ENCODE measurements around the gene ANO1. TPM values are rescaled to one million over a fixed set of nuclear protein-coding genes. Genes with fewer than 3 reads are reported as not detected.

ANO1 gene
- total RNA-seq, 2 donors from 2014 or later: 10.2 to 29.4 TPM

- no peaks in the 10 kb centered on the region for H3K4me1 ChIP-seq
- H3K4me3 ChIP-seq: no peak overlapping the region
- no peak overlapping the region for H3K27ac ChIP-seq
- peaks cover 0 to 10% of the 10 kb centered on the region in 2 donors for H3K9me3 ChIP-seq
- no peaks in the 10 kb centered on the region for H3K36me3 ChIP-seq
- no peak for DNase-seq (ENCODE audit: low spot score)
- peak in 1 of 2 donors; percentile 28 for TF ChIP-seq CTCF (IDR thresholded peaks at IDR 0.05)
- no peaks in the 10 kb centered on the region for H3K27me3 ChIP-seq
These were observed 29.7 kb upstream of the ANO1 start for GRCh38 chr11:70048279-70049024.

- Histone ChIP-seq H3K27ac (no peak overlapping the region), H3K4me1 (no peaks in the 10 kb centered on the region), H3K4me3 (no peak overlapping the region), H3K27me3 (no peaks in the 10 kb centered on the region), H3K36me3 (no peaks in the 10 kb centered on the region), H3K9me3 (peaks cover 0 to 4% of the 10 kb centered on the region in 2 donors)
- DNase-seq (ENCODE audit: low spot score): no peak
- no peak for TF ChIP-seq CTCF (IDR thresholded peaks at IDR 0.05)
These were observed 29.1 kb upstream of the ANO1 start for GRCh38 chr11:70049045-70049444.

- peak; percentile 47 for DNase-seq (ENCODE audit: low spot score)
- H3K36me3 ChIP-seq: no peaks in the 10 kb centered on the region
- no peak for TF ChIP-seq CTCF (IDR thresholded peaks at IDR 0.05)
- no peak overlapping the region for H3K4me3 ChIP-seq
- H3K27me3 ChIP-seq: no peaks in the 10 kb centered on the region
- H3K9me3 ChIP-seq: peaks cover 0 to 6% of the 10 kb centered on the region in 2 donors
- H3K27ac ChIP-seq: no peak overlapping the region
- no peaks in the 10 kb centered on the region for H3K4me1 ChIP-seq
These were observed 27.9 kb upstream of the ANO1 start for GRCh38 chr11:70050243-70050642.

GRCh38 chr11:70054004-70054403 lies 24.1 kb upstream of the ANO1 start:
- no peak for TF ChIP-seq CTCF (IDR thresholded peaks at IDR 0.05)
- H3K27me3 ChIP-seq: no peaks in the 10 kb centered on the region
- H3K27ac ChIP-seq: no peak overlapping the region
- no peaks in the 10 kb centered on the region for H3K36me3 ChIP-seq
- peak; percentile 23 for DNase-seq (ENCODE audit: low spot score)
- H3K9me3 ChIP-seq: peaks cover 0 to 15% of the 10 kb centered on the region in 2 donors
- no peaks in the 10 kb centered on the region for H3K4me1 ChIP-seq
- no peak overlapping the region for H3K4me3 ChIP-seq

GRCh38 chr11:70055444-70055843 lies 22.7 kb upstream of the ANO1 start:
- DNase-seq (ENCODE audit: low spot score): no peak
- Histone ChIP-seq H3K36me3 (no peaks in the 10 kb centered on the region), H3K27ac (no peak overlapping the region), H3K9me3 (peaks cover 0 to 15% of the 10 kb centered on the region in 2 donors), H3K27me3 (no peaks in the 10 kb centered on the region), H3K4me3 (no peak overlapping the region), H3K4me1 (no peaks in the 10 kb centered on the region)
- no peak for TF ChIP-seq CTCF (IDR thresholded peaks at IDR 0.05)

- H3K27me3 ChIP-seq: no peaks in the 10 kb centered on the region
- DNase-seq (ENCODE audit: low spot score): no peak
- no peak overlapping the region for H3K4me3 ChIP-seq
- no peaks in the 10 kb centered on the region for H3K4me1 ChIP-seq
- peaks cover 0 to 15% of the 10 kb centered on the region in 2 donors for H3K9me3 ChIP-seq
- no peak for TF ChIP-seq CTCF (IDR thresholded peaks at IDR 0.05)
- no peaks in the 10 kb centered on the region for H3K36me3 ChIP-seq
- no peak overlapping the region for H3K27ac ChIP-seq
These were observed 21.0 kb upstream of the ANO1 start for GRCh38 chr11:70057080-70057479.

Data from right atrium auricular region (tissue), 2 donors.